Activated naive CD4-positive, alpha-beta T cell treated with Interleukin-2 at 50 U/mL for 16 hours (primary cell): ENCODE measurements around the gene ANAPC16.
"Not testable (repeated sequence)": the region's sequence is repeated elsewhere in the genome, so short reads cannot be mapped to it uniquely, and the experiment has no call there.

Experiments
- DNase-seq: peaks from one replicate; pipeline ENCODE4 v3.0.0-alpha.2; 2020

Gene ANAPC16

DNA sequence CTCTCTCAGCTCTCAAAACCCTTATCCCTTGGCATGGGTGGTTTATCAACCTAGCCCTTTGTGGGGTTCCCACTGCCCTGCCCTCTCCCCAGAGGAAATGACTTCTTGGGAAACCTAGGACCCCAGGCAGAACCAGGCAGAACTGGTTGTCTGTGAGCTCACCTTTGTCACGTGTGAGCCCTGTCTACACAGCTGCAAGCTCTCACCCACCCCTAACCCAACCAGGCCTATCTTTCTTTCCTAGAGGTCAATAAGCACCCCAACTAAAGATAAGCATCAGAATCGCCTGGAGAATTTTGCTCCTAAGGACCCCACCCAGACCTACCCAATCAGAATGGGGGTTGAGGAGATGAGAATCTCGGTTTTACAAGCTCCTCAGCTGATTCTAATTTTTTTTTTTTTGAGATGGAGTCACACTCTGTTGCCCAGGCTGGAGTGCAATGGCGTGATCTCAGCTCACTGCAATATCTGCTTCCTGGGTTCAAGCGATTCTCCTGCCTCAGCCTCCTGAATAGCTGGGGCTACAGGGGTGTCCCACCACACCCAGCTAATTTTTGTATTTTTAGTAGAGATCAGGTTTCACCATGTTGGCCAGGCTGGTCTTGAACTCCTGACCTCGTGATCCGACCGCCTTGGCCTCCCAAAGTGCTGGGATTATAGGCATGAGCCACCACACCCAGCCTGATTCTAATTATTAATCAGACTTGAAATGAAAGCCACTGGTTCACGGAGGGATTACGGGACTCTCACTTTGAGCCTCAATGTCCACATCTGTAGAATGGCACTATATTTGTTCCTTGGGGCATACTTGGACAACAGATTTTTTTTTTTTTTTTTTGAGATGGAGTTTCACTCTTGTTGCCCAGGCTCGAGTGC, 50.4 kb downstream of the ANAPC16 start:
- no peak for DNase-seq

DNA sequence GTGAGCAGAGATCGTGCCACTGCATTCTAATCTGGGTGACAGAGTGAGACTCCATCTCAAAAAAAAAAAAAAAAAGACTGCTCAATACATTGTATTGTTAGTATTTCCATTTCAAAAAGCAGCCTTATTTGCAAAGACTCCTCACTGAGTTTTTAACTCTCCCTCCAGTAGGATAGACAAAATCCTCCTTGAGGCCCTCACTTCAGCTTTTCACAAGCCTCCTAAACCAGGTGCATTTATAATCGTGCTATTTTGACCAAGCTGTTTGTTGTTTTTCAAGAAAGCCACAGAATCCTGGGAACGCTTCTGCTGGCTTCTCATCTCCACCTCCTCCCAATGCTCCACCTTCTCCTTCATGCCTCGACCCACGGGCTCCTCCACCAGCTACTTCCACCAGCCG, 51.6 kb downstream of the ANAPC16 start:
- DNase-seq, result no peak

DNA sequence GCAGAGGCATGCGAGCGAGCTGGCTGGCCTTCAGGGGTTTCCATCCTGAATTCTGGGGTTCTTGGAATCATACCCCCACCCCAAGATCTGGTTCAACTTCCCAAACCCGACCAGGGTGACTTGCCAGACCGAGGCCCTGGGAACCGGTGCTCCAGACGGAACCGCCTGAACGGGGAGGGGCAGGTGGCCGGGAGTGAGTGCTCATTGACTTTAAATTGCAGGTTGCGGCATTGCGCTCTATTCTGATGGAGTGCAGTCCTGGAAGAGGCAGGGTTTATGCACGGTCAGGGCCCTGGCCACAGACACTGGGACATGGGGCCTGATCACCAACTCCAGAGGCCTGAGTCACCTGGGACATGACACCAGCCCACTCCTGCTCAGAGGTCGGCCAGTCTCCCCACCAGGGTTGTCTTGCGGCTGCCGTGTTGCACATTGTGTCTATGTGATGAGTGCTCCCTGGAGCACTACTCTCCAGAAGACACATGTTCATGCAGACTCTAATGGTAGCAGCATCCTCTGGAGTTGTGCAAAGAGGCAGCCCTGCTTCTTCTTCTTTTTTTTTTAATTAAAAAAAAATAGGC, 52.1 kb downstream of the ANAPC16 start:
- no peak for DNase-seq

DNA sequence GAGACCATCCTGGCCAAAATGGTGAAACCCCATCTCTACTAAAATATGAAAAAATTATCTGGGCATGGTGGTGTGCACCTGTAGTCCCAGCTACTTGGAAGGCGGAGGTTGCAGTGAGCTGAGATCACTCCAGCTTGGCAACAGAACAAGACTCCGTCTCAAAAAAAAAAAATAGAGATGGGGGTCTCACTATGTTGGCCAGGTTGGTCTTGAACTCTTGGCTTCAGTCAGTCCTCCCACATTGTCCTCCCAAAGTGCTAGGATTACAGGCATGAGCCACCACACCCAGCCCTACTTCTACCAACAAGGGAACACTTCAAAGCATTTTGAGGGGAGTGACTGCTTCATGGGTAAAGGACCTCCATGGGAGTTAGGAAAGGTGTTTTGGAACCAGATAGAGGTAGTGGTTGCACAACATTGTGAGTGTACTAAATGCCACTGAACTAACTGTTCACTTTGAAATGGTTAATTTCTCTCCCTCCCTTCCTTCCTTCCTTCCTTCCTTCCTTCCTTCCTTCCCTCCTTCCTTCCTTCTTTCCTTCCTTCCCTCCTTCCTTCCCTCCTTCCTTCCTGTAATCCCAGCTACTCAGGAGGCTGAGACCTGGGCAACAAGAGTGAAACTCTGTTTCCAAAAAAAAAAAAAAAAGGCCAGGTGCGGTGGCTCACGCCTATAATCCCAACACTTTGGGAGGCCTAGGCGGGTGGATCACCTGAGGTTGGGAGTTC, 52.8 kb downstream of the ANAPC16 start:
- DNase-seq, result not testable (repeated sequence)

- no peak for DNase-seq
These were observed 54.9 kb downstream of the ANAPC16 start for GRCh38 chr10:72270607-72271281.

- DNase-seq, result peak; percentile 48
These were observed 57.0 kb downstream of the ANAPC16 start for GRCh38 chr10:72272689-72273409.

- DNase-seq, result peak; percentile 98
These were observed 57.8 kb downstream of the ANAPC16 start, which contains the start of gene DDIT4 for GRCh38 chr10:72273410-72274212. DDIT4 (plus strand) TSS chr10:72273924; CDS start chr10:72274217, 293 bp downstream.

DNA sequence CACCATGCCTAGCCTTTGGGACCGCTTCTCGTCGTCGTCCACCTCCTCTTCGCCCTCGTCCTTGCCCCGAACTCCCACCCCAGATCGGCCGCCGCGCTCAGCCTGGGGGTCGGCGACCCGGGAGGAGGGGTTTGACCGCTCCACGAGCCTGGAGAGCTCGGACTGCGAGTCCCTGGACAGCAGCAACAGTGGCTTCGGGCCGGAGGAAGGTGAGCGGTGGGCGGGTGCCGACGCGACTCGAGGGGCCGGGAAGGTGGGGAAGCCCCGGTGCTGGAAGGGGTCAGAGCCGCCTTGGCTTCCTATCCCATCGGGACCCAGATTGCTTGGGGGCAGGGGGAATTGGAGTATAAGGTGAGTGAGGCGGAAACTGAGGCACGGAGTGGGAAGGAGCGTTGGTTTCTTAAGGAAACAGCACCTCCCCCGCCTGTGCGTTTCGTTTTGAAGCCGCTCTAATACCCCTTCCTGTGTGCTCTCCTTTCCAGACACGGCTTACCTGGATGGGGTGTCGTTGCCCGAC, 58.5 kb downstream of the ANAPC16 start:
- DNase-seq, result no peak

DNA sequence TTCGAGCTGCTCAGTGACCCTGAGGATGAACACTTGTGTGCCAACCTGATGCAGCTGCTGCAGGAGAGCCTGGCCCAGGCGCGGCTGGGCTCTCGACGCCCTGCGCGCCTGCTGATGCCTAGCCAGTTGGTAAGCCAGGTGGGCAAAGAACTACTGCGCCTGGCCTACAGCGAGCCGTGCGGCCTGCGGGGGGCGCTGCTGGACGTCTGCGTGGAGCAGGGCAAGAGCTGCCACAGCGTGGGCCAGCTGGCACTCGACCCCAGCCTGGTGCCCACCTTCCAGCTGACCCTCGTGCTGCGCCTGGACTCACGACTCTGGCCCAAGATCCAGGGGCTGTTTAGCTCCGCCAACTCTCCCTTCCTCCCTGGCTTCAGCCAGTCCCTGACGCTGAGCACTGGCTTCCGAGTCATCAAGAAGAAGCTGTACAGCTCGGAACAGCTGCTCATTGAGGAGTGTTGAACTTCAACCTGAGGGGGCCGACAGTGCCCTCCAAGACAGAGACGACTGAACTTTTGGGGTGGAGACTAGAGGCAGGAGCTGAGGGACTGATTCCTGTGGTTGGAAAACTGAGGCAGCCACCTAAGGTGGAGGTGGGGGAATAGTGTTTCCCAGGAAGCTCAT, 59.0 kb downstream of the ANAPC16 start:
- DNase-seq, result peak; percentile 79

DNA sequence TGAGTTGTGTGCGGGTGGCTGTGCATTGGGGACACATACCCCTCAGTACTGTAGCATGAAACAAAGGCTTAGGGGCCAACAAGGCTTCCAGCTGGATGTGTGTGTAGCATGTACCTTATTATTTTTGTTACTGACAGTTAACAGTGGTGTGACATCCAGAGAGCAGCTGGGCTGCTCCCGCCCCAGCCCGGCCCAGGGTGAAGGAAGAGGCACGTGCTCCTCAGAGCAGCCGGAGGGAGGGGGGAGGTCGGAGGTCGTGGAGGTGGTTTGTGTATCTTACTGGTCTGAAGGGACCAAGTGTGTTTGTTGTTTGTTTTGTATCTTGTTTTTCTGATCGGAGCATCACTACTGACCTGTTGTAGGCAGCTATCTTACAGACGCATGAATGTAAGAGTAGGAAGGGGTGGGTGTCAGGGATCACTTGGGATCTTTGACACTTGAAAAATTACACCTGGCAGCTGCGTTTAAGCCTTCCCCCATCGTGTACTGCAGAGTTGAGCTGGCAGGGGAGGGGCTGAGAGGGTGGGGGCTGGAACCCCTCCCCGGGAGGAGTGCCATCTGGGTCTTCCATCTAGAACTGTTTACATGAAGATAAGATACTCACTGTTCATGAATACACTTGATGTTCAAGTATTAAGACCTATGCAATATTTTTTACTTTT, 59.7 kb downstream of the ANAPC16 start:
- DNase-seq, result no peak

DNA sequence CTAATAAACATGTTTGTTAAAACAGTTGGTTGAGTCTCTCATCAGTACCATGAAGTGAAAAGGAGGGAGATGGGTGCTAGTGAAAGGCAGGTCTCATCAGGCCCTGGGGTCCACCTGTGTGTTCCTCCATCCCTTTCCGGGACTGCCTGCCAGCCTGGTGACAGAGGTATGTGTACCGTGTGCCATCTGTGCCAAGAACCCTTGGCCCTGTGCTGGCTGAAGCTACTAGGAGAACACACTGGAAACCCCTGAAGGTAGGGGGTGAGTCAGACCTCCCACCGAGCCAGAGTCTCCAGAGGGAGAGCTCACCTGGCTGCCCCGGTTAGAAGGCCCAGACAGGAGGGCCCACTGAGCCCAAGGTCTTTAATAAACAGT, 60.2 kb downstream of the ANAPC16 start:
- no peak for DNase-seq

GRCh38 chr10:72276421-72277339, 60.9 kb downstream of the ANAPC16 start:
- no peak for DNase-seq

DNA sequence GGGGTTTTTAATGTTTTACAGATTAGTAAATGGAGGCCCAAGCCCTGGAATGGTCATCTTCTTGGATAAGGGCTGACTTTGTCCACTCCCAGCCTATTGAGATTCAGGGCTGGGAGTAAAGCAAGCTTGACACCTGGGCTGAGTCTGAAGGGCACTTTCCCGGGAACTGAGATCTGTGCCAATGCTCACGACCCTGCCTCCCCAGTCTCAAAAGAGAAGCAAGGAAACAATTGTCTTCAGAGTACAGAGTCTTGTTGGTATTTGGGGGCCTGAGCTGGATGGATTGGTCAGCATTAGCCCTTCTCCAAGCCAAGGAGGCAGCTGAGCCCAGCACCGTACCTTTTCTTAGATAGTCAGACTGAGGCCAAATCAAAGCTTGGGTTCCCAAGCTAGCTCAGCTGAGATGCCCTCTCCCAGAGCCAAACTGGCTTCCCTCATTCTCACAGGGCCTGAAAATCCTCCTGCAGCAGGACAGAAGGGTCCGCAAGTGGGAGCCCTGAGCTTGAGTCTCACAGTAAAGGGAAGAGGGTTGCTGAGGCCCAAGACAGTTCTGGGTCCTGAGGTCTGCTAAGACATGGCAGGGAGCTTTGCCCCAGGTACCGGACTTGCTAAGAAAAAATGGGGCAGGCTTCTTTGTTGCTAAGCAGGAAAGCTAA, 61.7 kb downstream of the ANAPC16 start:
- DNase-seq, result no peak

DNA sequence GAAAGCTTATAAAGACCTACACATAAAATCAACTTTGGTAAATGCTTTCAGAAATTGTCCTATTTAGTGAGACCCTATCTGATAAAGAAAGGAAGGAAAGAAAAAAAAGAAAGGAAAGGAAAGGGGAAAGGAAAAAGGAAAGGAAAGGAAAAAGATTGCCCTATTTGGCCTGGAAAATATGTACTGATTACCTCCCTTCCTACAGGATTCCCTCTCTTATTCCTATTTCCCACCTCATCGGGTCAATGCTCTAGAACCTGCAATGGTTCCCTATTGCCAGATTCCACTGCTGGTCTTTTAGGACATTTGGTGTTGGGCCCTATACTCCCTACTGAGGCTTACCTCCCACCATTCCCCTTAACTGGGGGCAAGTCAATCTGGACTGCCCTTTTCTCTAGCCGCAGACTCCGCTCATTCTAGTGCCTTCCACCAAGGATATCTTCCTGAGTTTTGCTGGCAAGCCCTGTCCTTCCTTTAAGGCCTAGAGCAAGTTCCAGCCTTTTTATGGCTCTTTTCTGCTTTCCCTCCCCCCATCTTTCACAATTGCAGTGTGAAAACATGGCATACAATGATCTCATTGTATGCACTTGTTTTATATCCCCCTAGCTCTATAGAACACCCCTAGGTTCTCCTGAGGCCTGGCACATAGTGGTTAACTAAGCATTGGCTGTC, 62.3 kb downstream of the ANAPC16 start:
- no peak for DNase-seq

DNA sequence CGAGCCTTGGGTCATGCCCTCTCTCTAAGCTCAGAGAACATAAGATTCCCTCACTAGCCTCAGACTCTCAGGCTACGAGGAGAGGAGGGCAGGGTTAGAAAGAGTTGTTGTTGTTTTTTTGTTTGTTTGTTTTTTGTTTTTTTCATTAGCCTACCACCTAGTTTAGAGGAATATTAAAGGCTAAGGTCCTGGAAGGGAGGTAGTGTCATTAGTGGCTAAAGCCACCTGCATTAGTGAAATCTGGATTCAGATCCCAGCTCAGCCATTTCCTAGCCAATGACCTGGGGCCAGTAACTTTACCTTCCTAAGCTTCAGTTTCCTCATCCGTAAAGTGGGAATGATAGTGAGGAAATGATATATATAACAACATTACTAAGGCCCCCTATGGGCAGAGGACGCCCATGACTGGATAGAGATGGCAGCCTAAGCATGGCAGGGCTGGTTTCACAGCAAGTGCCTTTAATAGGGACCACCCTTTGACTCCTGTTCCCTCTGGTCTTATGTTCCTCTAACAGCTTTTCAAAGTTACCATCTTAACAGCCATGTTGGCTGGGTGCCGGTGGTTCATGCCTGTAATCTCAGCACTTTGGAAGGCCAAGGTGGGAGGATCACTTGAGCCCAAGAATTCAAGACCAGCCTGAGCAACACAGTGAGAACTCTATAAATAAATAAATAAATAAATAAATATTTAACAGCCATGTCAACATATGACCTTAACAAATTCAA, 63.0 kb downstream of the ANAPC16 start:
- DNase-seq, result no peak

GRCh38 chr10:72279587-72279986, 63.8 kb downstream of the ANAPC16 start:
- not testable (repeated sequence) for DNase-seq

DNA sequence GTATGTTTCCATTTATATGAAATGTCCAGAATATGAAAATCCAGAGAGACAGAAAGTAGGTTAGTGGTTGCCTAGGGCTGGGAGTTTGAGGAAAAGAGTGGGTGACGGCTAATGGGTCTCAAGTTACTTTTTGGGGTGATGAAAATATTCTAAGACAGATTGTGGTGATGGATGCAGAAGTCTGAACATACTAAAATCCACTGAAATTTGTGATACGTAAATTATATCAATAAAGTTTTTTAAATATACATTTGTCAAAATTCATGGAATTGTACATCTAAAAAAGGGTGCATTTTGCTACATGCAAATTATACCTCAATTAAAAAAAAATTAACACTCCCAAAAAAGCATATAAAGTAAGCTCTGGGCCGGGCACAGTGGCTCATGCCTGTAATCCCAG, 67.3 kb downstream of the ANAPC16 start:
- DNase-seq, result no peak
